ENCODE results near the gene SPANXA2. TPM values are rescaled to one million over a fixed set of nuclear protein-coding genes. Genes with fewer than 3 reads are reported as not detected.
"Not testable (repeated sequence)": the region's sequence is repeated elsewhere in the genome, so short reads cannot be mapped to it uniquely, and the experiment has no call there.

The SPANXA2 gene
- not detected in 2 replicates for polyA plus RNA-seq (2011; rRNA removed)
- polyA minus RNA-seq (2011; rRNA and poly(A)+ RNA removed), result not detected in 2 replicates

- H3K27me3 ChIP-seq (ENCODE audit: control insufficient read depth, insufficient read depth, low read length); H3K36me3 ChIP-seq (ENCODE audit: control insufficient read depth, insufficient read depth, low read length); CTCF ChIA-PET; POLR2A ChIA-PET; H3K4me3 ChIP-seq (ENCODE audit: low read depth, low read length); DNase-seq (ENCODE audit: low read depth): not testable (repeated sequence)
Observed at GRCh38 chrX:141589408-141589807, at the start of gene SPANXA2. TSS of gene SPANXA2 (plus strand) at chrX:141589708. CDS start at chrX:141589768, 60 bp downstream.

- H3K27me3 ChIP-seq (ENCODE audit: control insufficient read depth, insufficient read depth, low read length); POLR2A ChIA-PET: not testable (repeated sequence)
Observed at GRCh38 chrX:141542551-141542950, 47.0 kb upstream of the SPANXA2 start.

GRCh38 chrX:141584638-141585037 is 4.9 kb upstream of the SPANXA2 start, which contains the start of gene SPANXA1:
TSS of gene SPANXA1 (minus strand) at chrX:141584738. CDS start at chrX:141584678, 60 bp downstream.
- H3K4me3 ChIP-seq (ENCODE audit: low read depth, low read length); DNase-seq (ENCODE audit: low read depth); CTCF ChIA-PET; H3K36me3 ChIP-seq (ENCODE audit: control insufficient read depth, insufficient read depth, low read length); POLR2A ChIA-PET; H3K27me3 ChIP-seq (ENCODE audit: control insufficient read depth, insufficient read depth, low read length): not testable (repeated sequence)

More at GRCh38 chrX:141542551-141542950, 47.0 kb upstream of the SPANXA2 start:
- CTCF ChIA-PET; DNase-seq (ENCODE audit: low read depth); H3K4me3 ChIP-seq (ENCODE audit: low read depth, low read length); H3K36me3 ChIP-seq (ENCODE audit: control insufficient read depth, insufficient read depth, low read length): not testable (repeated sequence)

- Histone ChIP-seq H3K4me3 (ENCODE audit: low read depth, low read length) (no peak overlapping the region), H3K27me3 (ENCODE audit: control insufficient read depth, insufficient read depth, low read length) (no peaks in the 10 kb centered on the region), H3K36me3 (ENCODE audit: control insufficient read depth, insufficient read depth, low read length) (no peaks in the 10 kb centered on the region)
- DNase-seq (ENCODE audit: low read depth), result no peak
- ChIA-PET CTCF (no interaction called here), POLR2A (no interaction called here)
- no peak for TF ChIP-seq CTCF (IDR thresholded peaks at IDR 0.05; ENCODE audit: insufficient read depth, low read depth, low read length)
Observed at GRCh38 chrX:141609111-141609510, 19.6 kb downstream of the SPANXA2 start.

GRCh38 chrX:141619336-141619735 is 29.8 kb downstream of the SPANXA2 start:
- CTCF ChIA-PET, result no interaction called here
- Histone ChIP-seq H3K36me3 (ENCODE audit: control insufficient read depth, insufficient read depth, low read length) (no peaks in the 10 kb centered on the region), H3K27me3 (ENCODE audit: control insufficient read depth, insufficient read depth, low read length) (no peaks in the 10 kb centered on the region), H3K4me3 (ENCODE audit: low read depth, low read length) (no peak overlapping the region)
- TF ChIP-seq CTCF (IDR thresholded peaks at IDR 0.05; ENCODE audit: insufficient read depth, low read depth, low read length), result no peak
- no peak for DNase-seq (ENCODE audit: low read depth)
- POLR2A ChIA-PET, result no interaction called here

GRCh38 chrX:141632124-141632523 is 42.6 kb downstream of the SPANXA2 start:
- H3K36me3 ChIP-seq (ENCODE audit: control insufficient read depth, insufficient read depth, low read length), result no peaks in the 10 kb centered on the region
- CTCF ChIA-PET, result no interaction called here
- POLR2A ChIA-PET, result no interaction called here
- peak; percentile 2 for DNase-seq (ENCODE audit: low read depth)
- H3K4me3 ChIP-seq (ENCODE audit: low read depth, low read length), result no peak overlapping the region
- no peaks in the 10 kb centered on the region for H3K27me3 ChIP-seq (ENCODE audit: control insufficient read depth, insufficient read depth, low read length)
- TF ChIP-seq CTCF (IDR thresholded peaks at IDR 0.05; ENCODE audit: insufficient read depth, low read depth, low read length), result no peak

GRCh38 chrX:141638550-141638949 is 49.0 kb downstream of the SPANXA2 start:
- no peak for DNase-seq (ENCODE audit: low read depth)
- Histone ChIP-seq H3K4me3 (ENCODE audit: low read depth, low read length) (no peak overlapping the region), H3K36me3 (ENCODE audit: control insufficient read depth, insufficient read depth, low read length) (no peaks in the 10 kb centered on the region), H3K27me3 (ENCODE audit: control insufficient read depth, insufficient read depth, low read length) (no peaks in the 10 kb centered on the region)
- POLR2A ChIA-PET, result no interaction called here
- no peak for TF ChIP-seq CTCF (IDR thresholded peaks at IDR 0.05; ENCODE audit: insufficient read depth, low read depth, low read length)
- CTCF ChIA-PET, result no interaction called here

Data from BJ (cell line).